Measurements from ENCODE around the gene PDE7B. TPM values are rescaled to one million over a fixed set of nuclear protein-coding genes. Genes with fewer than 3 reads are reported as not detected.

PDE7B gene
- total and polyA plus RNA-seq, 8 donors = 0.29 to 73.2 (median 5.0) TPM

GRCh38 chr6:136173519-136174507, 322.3 kb downstream of the PDE7B start:
- peak in 1 of 2 donors; percentile 59 for DNase-seq
- intact Hi-C loops (cut with DNase I; ENCODE audit: low total_unique reads) = no loop called here
- H3K27me3 ChIP-seq = no peaks in the 10 kb centered on the region
- H3K9me3 ChIP-seq = no peaks in the 10 kb centered on the region
- WGBS, 5 donors = 53 to 69% (median 65%) methylated on average over 13 of the region's 13 CpGs
- no peak overlapping the region for H3K4me3 ChIP-seq
- no peak for TF ChIP-seq POLR2A (IDR thresholded peaks at IDR 0.05)
- TF ChIP-seq CTCF (IDR thresholded peaks at IDR 0.05) = no peak
- TF ChIP-seq EP300 (IDR thresholded peaks at IDR 0.05) = no peak
- no peak for TF ChIP-seq POLR2AphosphoS5 (IDR thresholded peaks at IDR 0.05)
- peaks cover 0 to 14% (median 8%) of the 10 kb centered on the region in 4 donors for H3K4me1 ChIP-seq
- H3K36me3 ChIP-seq = peaks cover 0 to 6% (median 0%) of the 10 kb centered on the region in 4 donors
- H3K27ac ChIP-seq = peak overlapping the region in 4 of 5 donors; percentile 42 to 54 (median 48)

DNA sequence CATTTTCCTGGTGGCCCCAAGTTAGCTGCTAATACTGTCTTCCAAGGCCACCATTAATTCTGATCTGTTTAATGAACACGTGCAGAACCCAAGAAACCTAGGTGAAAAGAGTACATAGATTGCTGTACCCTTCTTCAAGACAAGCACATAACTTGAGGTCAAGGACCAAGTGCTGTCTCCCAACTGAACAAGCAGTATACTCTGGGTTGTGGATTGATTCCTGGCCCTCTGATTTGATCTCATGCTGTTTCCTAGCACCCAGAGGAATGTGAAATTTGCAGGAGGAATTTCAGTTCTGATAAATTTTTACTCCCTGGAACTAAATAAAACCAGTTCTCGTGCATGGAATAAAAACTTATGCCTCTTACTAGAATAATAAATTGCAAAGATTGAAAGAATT, 323.0 kb downstream of the PDE7B start:
- no peak for TF ChIP-seq POLR2A (IDR thresholded peaks at IDR 0.05)
- no peak for TF ChIP-seq POLR2AphosphoS5 (IDR thresholded peaks at IDR 0.05)
- no peak for TF ChIP-seq EP300 (IDR thresholded peaks at IDR 0.05)
- no peak for TF ChIP-seq CTCF (IDR thresholded peaks at IDR 0.05)
- Histone ChIP-seq H3K9me3 (no peaks in the 10 kb centered on the region), H3K36me3 (peaks cover 0 to 10% (median 0%) of the 10 kb centered on the region in 4 donors), H3K27me3 (no peaks in the 10 kb centered on the region), H3K4me1 (peaks cover 0 to 14% (median 8%) of the 10 kb centered on the region in 4 donors), H3K27ac (peak overlapping the region in 3 of 5 donors; percentile 30 to 54 (median 44)), H3K4me3 (no peak overlapping the region)
- WGBS, 5 donors = 66 to 75% (median 72%) methylated on average over 2 of the region's 2 CpGs
- intact Hi-C loops (cut with DNase I; ENCODE audit: low total_unique reads) = no loop called here
- no peak for DNase-seq

GRCh38 chr6:136175873-136176272, 324.4 kb downstream of the PDE7B start:
- Histone ChIP-seq H3K27ac (no peak overlapping the region), H3K9me3 (no peaks in the 10 kb centered on the region), H3K4me1 (peaks cover 0 to 17% (median 9%) of the 10 kb centered on the region in 4 donors), H3K36me3 (peaks cover 0 to 7% (median 0%) of the 10 kb centered on the region in 4 donors), H3K27me3 (no peaks in the 10 kb centered on the region), H3K4me3 (no peak overlapping the region)
- TF ChIP-seq EP300 (IDR thresholded peaks at IDR 0.05) (no peak), POLR2AphosphoS5 (IDR thresholded peaks at IDR 0.05) (no peak), POLR2A (IDR thresholded peaks at IDR 0.05) (no peak), CTCF (IDR thresholded peaks at IDR 0.05) (no peak)
- intact Hi-C loops (cut with DNase I; ENCODE audit: low total_unique reads) = no loop called here
- no peak for DNase-seq
- 94 to 100% (median 96%) methylated on average over 1 of the region's 1 CpG for WGBS, 5 donors

GRCh38 chr6:136178749-136179148, 327.2 kb downstream of the PDE7B start:
- H3K9me3 ChIP-seq = no peaks in the 10 kb centered on the region
- intact Hi-C loops (cut with DNase I; ENCODE audit: low total_unique reads) = no loop called here
- peaks cover 0 to 7% (median 0%) of the 10 kb centered on the region in 4 donors for H3K36me3 ChIP-seq
- no peak for DNase-seq
- no peak overlapping the region for H3K4me3 ChIP-seq
- H3K27ac ChIP-seq = no peak overlapping the region
- H3K27me3 ChIP-seq = no peaks in the 10 kb centered on the region
- 70 to 89% (median 84%) methylated on average over 2 of the region's 2 CpGs for WGBS, 5 donors
- H3K4me1 ChIP-seq = peaks cover 0 to 15% (median 7%) of the 10 kb centered on the region in 4 donors
- TF ChIP-seq CTCF (IDR thresholded peaks at IDR 0.05) (no peak), EP300 (IDR thresholded peaks at IDR 0.05) (no peak), POLR2AphosphoS5 (IDR thresholded peaks at IDR 0.05) (no peak), POLR2A (IDR thresholded peaks at IDR 0.05) (no peak)
